ENCODE data around the gene MEPE.

GRCh38 chr4:87823200-87823599 is 9.6 kb upstream of the MEPE start:
- TF ChIP-seq EZH2 (IDR thresholded peaks at IDR 0.05) = no peak
- TF ChIP-seq, protein P1, sequence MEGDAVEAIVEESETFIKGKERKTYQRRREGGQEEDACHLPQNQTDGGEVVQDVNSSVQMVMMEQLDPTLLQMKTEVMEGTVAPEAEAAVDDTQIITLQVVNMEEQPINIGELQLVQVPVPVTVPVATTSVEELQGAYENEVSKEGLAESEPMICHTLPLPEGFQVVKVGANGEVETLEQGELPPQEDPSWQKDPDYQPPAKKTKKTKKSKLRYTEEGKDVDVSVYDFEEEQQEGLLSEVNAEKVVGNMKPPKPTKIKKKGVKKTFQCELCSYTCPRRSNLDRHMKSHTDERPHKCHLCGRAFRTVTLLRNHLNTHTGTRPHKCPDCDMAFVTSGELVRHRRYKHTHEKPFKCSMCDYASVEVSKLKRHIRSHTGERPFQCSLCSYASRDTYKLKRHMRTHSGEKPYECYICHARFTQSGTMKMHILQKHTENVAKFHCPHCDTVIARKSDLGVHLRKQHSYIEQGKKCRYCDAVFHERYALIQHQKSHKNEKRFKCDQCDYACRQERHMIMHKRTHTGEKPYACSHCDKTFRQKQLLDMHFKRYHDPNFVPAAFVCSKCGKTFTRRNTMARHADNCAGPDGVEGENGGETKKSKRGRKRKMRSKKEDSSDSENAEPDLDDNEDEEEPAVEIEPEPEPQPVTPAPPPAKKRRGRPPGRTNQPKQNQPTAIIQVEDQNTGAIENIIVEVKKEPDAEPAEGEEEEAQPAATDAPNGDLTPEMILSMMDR (IDR thresholded peaks at IDR 0.05) = no peak
